ENCODE data around the gene TRUB2. TPM values are rescaled to one million over a fixed set of nuclear protein-coding genes. Genes with fewer than 3 reads are reported as not detected.

TRUB2 gene
- total RNA-seq, 4 donors from 2014 or later: 13.2 to 15.6 (median 15.3) TPM

- Histone ChIP-seq H3K27me3 (no peaks in the 10 kb centered on the region), H3K4me3 (peak overlapping the region; percentile 24 to 67 (median 49))
- intact Hi-C loops (cut with DNase I): loop anchor here (10.0 kb wide), 1 partner anchor 53 kb away; no protein-coding TSS in a partner anchor
Measured at GRCh38 chr9:128361296-128361985, 39.2 kb upstream of the TRUB2 start.

GRCh38 chr9:128360826-128361225 is 38.6 kb upstream of the TRUB2 start:
- intact Hi-C loops (cut with DNase I): loop anchor here (10.0 kb wide), 1 partner anchor 54 kb away; no protein-coding TSS in a partner anchor
- peak overlapping the region in 3 of 4 donors; percentile 55 to 70 (median 63) for H3K27ac ChIP-seq
- WGBS, 2 donors: 30 to 67% methylated on average over 1 of the region's 2 CpGs

More at GRCh38 chr9:128361296-128361985, 39.2 kb upstream of the TRUB2 start:
- WGBS, 2 donors: 35 to 37% methylated on average over 8 to 9 of the region's 14 CpGs
- peaks cover 15 to 37% (median 26%) of the 10 kb centered on the region in 3 donors for H3K4me1 ChIP-seq
- peak overlapping the region; percentile 32 to 70 (median 59) for H3K27ac ChIP-seq
- H3K36me3 ChIP-seq: peaks cover 0 to 44% (median 0%) of the 10 kb centered on the region in 3 donors
- H3K9me3 ChIP-seq: no peaks in the 10 kb centered on the region
- DNase-seq: no peak
- TF ChIP-seq CTCF (IDR thresholded peaks at IDR 0.05): no peak
- no peak for TF ChIP-seq POLR2A (IDR thresholded peaks at IDR 0.05)

GRCh38 chr9:128358861-128359260 is 36.6 kb upstream of the TRUB2 start:
- TF ChIP-seq POLR2A (IDR thresholded peaks at IDR 0.05) (no peak), CTCF (IDR thresholded peaks at IDR 0.05) (no peak)
- intact Hi-C loops (cut with DNase I): no loop called here
- no peak overlapping the region for H3K27ac ChIP-seq
- H3K9me3 ChIP-seq: no peaks in the 10 kb centered on the region
- peaks cover 11 to 70% (median 14%) of the 10 kb centered on the region in 3 donors for H3K36me3 ChIP-seq
- no peak overlapping the region for H3K4me3 ChIP-seq
- no peaks in the 10 kb centered on the region for H3K27me3 ChIP-seq
- H3K4me1 ChIP-seq: peaks cover 12 to 21% (median 14%) of the 10 kb centered on the region in 3 donors
- no peak for DNase-seq
- WGBS, 2 donors: 73 to 100% methylated on average over 2 to 3 of the region's 4 CpGs

More at GRCh38 chr9:128360826-128361225, 38.6 kb upstream of the TRUB2 start:
- DNase-seq: no peak
- Histone ChIP-seq H3K4me3 (no peak overlapping the region), H3K9me3 (no peaks in the 10 kb centered on the region), H3K27me3 (no peaks in the 10 kb centered on the region), H3K4me1 (peaks cover 15 to 37% (median 26%) of the 10 kb centered on the region in 3 donors), H3K36me3 (peaks cover 0 to 50% (median under 1%) of the 10 kb centered on the region in 3 donors)
- no peak for TF ChIP-seq POLR2A (IDR thresholded peaks at IDR 0.05)

- Histone ChIP-seq H3K36me3 (peaks cover 12 to 75% (median 14%) of the 10 kb centered on the region in 3 donors), H3K27ac (no peak overlapping the region), H3K4me1 (peaks cover 12 to 21% (median 14%) of the 10 kb centered on the region in 3 donors), H3K4me3 (no peak overlapping the region), H3K27me3 (no peaks in the 10 kb centered on the region), H3K9me3 (no peaks in the 10 kb centered on the region)
- no peak for TF ChIP-seq POLR2A (IDR thresholded peaks at IDR 0.05)
- intact Hi-C loops (cut with DNase I): no loop called here
- WGBS, 2 donors: 85 to 89% methylated on average over 8 of the region's 8 CpGs
- DNase-seq: no peak
Measured at GRCh38 chr9:128358090-128358489, 35.8 kb upstream of the TRUB2 start.

GRCh38 chr9:128355451-128355850 is 33.2 kb upstream of the TRUB2 start:
- Histone ChIP-seq H3K4me1 (no peaks in the 10 kb centered on the region), H3K9me3 (no peaks in the 10 kb centered on the region), H3K36me3 (peaks cover 15 to 96% (median 21%) of the 10 kb centered on the region in 3 donors), H3K4me3 (no peak overlapping the region), H3K27me3 (no peaks in the 10 kb centered on the region), H3K27ac (no peak overlapping the region)
- intact Hi-C loops (cut with DNase I): no loop called here
- WGBS, 2 donors: 93 to 96% methylated on average over 5 to 8 of the region's 19 CpGs
- no peak for DNase-seq
- TF ChIP-seq CTCF (IDR thresholded peaks at IDR 0.05): no peak
- TF ChIP-seq POLR2A (IDR thresholded peaks at IDR 0.05): no peak

- 90 to 94% methylated on average over 3 to 6 of the region's 6 CpGs for WGBS, 2 donors
- intact Hi-C loops (cut with DNase I): no loop called here
Measured at GRCh38 chr9:128349772-128350171, 27.5 kb upstream of the TRUB2 start.

More at GRCh38 chr9:128349772-128350171, 27.5 kb upstream of the TRUB2 start:
- Histone ChIP-seq H3K36me3 (peaks cover 34 to 98% (median 49%) of the 10 kb centered on the region in 3 donors), H3K4me1 (no peaks in the 10 kb centered on the region), H3K27me3 (no peaks in the 10 kb centered on the region), H3K27ac (no peak overlapping the region), H3K4me3 (no peak overlapping the region), H3K9me3 (no peaks in the 10 kb centered on the region)
- TF ChIP-seq CTCF (IDR thresholded peaks at IDR 0.05): no peak
- no peak for DNase-seq
